ENCODE measurements around the gene TP53. TPM values are rescaled to one million over a fixed set of nuclear protein-coding genes. Genes with fewer than 3 reads are reported as not detected.

Gene TP53
- total and polyA plus RNA-seq, 4 donors = 22.3 to 57.0 (median 27.5) TPM

- Histone ChIP-seq H3K4me1 (ENCODE audit: control insufficient read depth in 5 of 5, insufficient read depth in 5 of 5, low read length in 5 of 5) (peaks cover 0 to 11% (median 2%) of the 10 kb centered on the region in 5 donors), H3K9ac (ENCODE audit: insufficient read depth in 1 of 2, low read length in 2 of 2) (no peak overlapping the region), H3K27ac (ENCODE audit: low read depth in 1 of 2, low read length in 1 of 2) (no peak overlapping the region), H3K9me3 (ENCODE audit: control insufficient read depth in 4 of 4, insufficient read depth in 3 of 4, low read length in 3 of 4) (no peaks in the 10 kb centered on the region), H3K36me3 (ENCODE audit: control insufficient read depth in 4 of 4, insufficient read depth in 4 of 4, low read length in 4 of 4) (no peaks in the 10 kb centered on the region), H3K27me3 (ENCODE audit: control insufficient read depth in 3 of 3, insufficient read depth in 3 of 3, low read length in 2 of 3) (peaks cover 0 to 21% (median 19%) of the 10 kb centered on the region in 3 donors), H3K4me3 (no peak overlapping the region)
- DNase-seq (no peak), ATAC-seq (ENCODE audit: insufficient read depth, low FRiP score) (no peak)
- TF ChIP-seq, protein P1, sequence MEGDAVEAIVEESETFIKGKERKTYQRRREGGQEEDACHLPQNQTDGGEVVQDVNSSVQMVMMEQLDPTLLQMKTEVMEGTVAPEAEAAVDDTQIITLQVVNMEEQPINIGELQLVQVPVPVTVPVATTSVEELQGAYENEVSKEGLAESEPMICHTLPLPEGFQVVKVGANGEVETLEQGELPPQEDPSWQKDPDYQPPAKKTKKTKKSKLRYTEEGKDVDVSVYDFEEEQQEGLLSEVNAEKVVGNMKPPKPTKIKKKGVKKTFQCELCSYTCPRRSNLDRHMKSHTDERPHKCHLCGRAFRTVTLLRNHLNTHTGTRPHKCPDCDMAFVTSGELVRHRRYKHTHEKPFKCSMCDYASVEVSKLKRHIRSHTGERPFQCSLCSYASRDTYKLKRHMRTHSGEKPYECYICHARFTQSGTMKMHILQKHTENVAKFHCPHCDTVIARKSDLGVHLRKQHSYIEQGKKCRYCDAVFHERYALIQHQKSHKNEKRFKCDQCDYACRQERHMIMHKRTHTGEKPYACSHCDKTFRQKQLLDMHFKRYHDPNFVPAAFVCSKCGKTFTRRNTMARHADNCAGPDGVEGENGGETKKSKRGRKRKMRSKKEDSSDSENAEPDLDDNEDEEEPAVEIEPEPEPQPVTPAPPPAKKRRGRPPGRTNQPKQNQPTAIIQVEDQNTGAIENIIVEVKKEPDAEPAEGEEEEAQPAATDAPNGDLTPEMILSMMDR (IDR thresholded peaks at IDR 0.05; ENCODE audit: control extremely low read depth, extremely low read depth) = no peak
- 74 to 84% methylated on average over 10 of the region's 10 CpGs for WGBS, 2 donors
Observed at GRCh38 chr17:7714721-7715594, 27.7 kb upstream of the TP53 start.

DNA sequence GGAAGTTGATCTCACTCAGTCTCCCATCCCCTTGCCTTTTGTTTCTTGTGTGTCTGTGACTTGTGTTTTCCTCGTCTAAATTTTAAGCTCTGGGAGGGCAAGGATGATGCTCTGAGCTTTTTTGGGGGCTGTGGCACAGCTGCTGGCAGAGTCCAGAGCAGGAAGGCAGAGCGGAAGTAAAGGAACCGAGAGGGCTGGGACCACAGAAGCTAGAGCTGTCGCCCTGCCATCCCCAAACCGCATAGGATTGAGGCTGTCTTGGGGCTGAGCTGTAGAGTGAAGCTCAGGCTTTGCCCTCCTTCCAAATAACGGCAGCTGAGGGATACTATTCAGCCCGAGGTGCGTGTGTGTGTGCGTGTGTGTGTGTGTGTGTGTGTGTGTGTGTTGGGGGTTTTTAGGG lies 26.5 kb upstream of the TP53 start:
- Histone ChIP-seq H3K27me3 (ENCODE audit: control insufficient read depth in 3 of 3, insufficient read depth in 3 of 3, low read length in 2 of 3) (peaks cover 0 to 21% (median 18%) of the 10 kb centered on the region in 3 donors), H3K36me3 (ENCODE audit: control insufficient read depth in 4 of 4, insufficient read depth in 4 of 4, low read length in 4 of 4) (no peaks in the 10 kb centered on the region), H3K4me3 (no peak overlapping the region), H3K4me1 (ENCODE audit: control insufficient read depth in 5 of 5, insufficient read depth in 5 of 5, low read length in 5 of 5) (peaks cover 0 to 11% (median 2%) of the 10 kb centered on the region in 5 donors), H3K9ac (ENCODE audit: insufficient read depth in 1 of 2, low read length in 2 of 2) (no peak overlapping the region), H3K27ac (ENCODE audit: low read depth in 1 of 2, low read length in 1 of 2) (no peak overlapping the region), H3K9me3 (ENCODE audit: control insufficient read depth in 4 of 4, insufficient read depth in 3 of 4, low read length in 3 of 4) (no peaks in the 10 kb centered on the region)
- 18 to 25% methylated on average over 9 of the region's 9 CpGs for WGBS, 2 donors
- DNase-seq (no peak), ATAC-seq (ENCODE audit: insufficient read depth, low FRiP score) (no peak)
- TF ChIP-seq, protein P1 (IDR thresholded peaks at IDR 0.05; ENCODE audit: control extremely low read depth, extremely low read depth) = no peak

GRCh38 chr17:7712111-7712771 lies 25.0 kb upstream of the TP53 start:
- DNase-seq (peak in 2 of 3 donors; percentile 25 to 40), ATAC-seq (ENCODE audit: insufficient read depth, low FRiP score) (no peak)
- Histone ChIP-seq H3K4me3 (no peak overlapping the region), H3K9me3 (ENCODE audit: control insufficient read depth in 4 of 4, insufficient read depth in 3 of 4, low read length in 3 of 4) (no peaks in the 10 kb centered on the region), H3K4me1 (ENCODE audit: control insufficient read depth in 5 of 5, insufficient read depth in 5 of 5, low read length in 5 of 5) (peaks cover 0 to 5% (median 0%) of the 10 kb centered on the region in 5 donors), H3K27ac (ENCODE audit: low read depth in 1 of 2, low read length in 1 of 2) (no peak overlapping the region), H3K27me3 (ENCODE audit: control insufficient read depth in 3 of 3, insufficient read depth in 3 of 3, low read length in 2 of 3) (peaks cover 0 to 13% (median 11%) of the 10 kb centered on the region in 3 donors), H3K36me3 (ENCODE audit: control insufficient read depth in 4 of 4, insufficient read depth in 4 of 4, low read length in 4 of 4) (no peaks in the 10 kb centered on the region), H3K9ac (ENCODE audit: insufficient read depth in 1 of 2, low read length in 2 of 2) (no peak overlapping the region)
- 20 to 37% methylated on average over 19 of the region's 19 CpGs for WGBS, 2 donors
- TF ChIP-seq, protein P1 (IDR thresholded peaks at IDR 0.05; ENCODE audit: control extremely low read depth, extremely low read depth) = no peak

Measured in lung (tissue), 12 donors.